DND-41 (cell line): ENCODE results near the gene TXNDC11.

Source experiments
- CTCF ChIP-seq: IDR thresholded peaks from 2 replicates; pipeline ENCODE4 v1.5.1; 2012; ENCODE audit warnings: borderline replicate concordance, low read length, moderate library complexity, mild to moderate bottlenecking; ENCODE audit not compliant: poor library complexity, severe bottlenecking; ENCODE audit errors: extremely low read depth
- EZH2 ChIP-seq: IDR thresholded peaks from 3 replicates; pipeline ENCODE4 v1.6.1; 2012; ENCODE audit warnings: borderline replicate concordance, low read depth, mild to moderate bottlenecking, moderate library complexity, low read length, inconsistent platforms; ENCODE audit not compliant: severe bottlenecking

- TF ChIP-seq CTCF (no peak), EZH2 (no peak)
These were observed 80.1 kb downstream of the TXNDC11 start for GRCh38 chr16:11662582-11662981.
